GM18873 (cell line): ENCODE data around the gene SLC24A1.
"Not testable (repeated sequence)": the region's sequence is repeated elsewhere in the genome, so short reads cannot be mapped to it uniquely, and the experiment has no call there.

Experiments
- ATAC-seq: cut with Tn5 transposase; IDR thresholded peaks from one replicate; pipeline ENCODE4 v1.9.1; 2021; ENCODE audit warnings: mild to moderate bottlenecking, moderate library complexity, moderate number of reproducible peaks; ENCODE audit not compliant: unreplicated experiment, low FRiP score

The SLC24A1 gene

GRCh38 chr15:65615887-65616286 lies 5.9 kb upstream of the SLC24A1 start:
- ATAC-seq, result not testable (repeated sequence)

DNA sequence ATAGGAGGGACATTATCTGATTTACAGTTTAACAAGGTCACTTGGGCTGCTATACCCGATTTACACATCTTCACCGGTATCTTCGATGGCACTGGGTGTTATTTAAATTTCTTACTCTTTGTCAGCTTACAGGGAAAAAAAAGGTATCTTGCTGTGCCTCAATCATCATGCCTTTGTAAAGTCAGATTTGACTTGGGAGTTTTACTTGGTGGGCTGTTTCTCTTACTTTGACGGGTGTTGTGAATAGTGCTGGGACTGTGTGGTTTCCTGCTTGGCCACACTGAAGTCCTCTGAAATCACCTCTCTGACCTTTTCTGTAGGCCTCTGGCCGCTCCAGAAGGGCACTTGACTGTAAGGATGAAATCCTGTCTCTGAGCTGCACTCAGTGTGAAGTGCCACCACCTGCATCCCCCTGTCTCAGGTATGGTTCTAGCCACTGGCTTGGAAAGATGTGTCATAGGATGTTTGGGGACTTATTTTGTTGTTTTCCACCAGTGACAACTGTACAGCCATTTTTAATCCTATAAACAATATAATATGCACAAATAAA lies 3.1 kb upstream of the SLC24A1 start:
- no peak for ATAC-seq

DNA sequence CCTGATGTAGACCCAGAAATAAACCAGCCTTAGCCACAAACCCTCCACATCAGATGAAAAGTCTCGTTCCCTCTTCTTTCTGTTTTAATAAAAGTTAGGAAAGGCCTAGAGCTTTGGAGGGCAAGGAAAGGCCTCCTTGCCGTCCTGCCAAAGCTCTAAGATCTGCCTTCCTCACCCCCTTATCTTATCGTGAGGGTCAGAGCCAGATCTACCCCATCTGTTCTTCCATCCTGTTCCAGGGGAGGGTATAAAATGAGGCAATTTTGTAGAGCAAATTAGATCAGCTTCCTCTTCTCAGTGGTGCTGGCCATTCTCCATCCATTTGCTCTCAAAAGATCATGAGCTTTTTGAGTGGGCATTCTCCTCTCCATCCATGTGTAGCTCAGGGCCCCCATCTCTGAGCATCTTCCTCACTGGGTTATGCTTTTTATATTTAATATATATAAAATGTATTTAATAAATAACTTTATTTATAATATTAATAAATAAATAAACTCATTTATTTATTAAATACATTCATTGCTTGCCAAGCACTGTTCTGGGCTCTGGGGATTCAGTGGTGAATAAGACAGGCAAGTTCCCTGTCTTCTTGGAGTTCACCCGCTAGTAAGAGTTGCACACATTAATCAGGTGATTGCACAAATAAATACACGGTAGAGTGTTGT lies 2.0 kb upstream of the SLC24A1 start:
- ATAC-seq, result no peak

GRCh38 chr15:65620833-65621232 lies 905 bp upstream of the SLC24A1 start:
- no peak for ATAC-seq

DNA sequence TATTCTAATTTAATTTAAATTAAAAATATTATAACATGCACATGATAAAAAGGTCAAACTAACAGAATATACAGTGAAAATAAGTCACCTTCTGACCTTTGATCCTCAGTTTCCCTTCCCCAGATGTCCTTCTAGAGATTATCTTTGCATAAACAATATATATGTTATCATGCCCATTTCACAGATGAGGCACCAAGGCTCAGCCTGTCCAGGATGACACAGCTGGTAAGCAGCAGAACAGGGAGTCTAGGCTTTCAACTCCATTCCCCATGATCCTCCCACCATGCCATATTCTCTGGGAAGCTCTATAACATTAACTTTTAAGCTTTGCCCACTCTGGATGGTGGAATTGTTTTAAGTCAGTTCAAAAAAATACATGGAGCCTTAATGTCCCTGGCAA lies 1.4 kb downstream of the SLC24A1 start:
- ATAC-seq, result no peak

DNA sequence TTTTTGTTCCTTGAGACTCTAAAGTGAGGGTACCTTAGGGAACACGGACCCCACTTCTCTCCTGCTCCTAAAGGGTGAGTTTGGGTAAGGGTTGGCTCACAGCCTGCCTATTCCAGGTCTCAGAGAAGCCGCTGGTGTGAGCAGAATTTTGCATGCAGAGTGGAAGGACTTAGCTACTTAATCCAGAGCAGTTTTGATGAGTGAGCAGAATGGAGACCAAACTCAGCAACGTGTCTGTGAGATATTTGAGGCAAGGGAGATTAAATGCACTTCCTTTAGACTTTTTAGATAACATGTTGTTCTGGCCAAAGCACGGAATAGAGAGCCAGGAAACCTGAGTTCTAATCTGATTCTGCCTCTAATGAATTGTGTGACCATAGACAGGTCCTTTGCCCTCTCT lies 5.1 kb downstream of the SLC24A1 start:
- ATAC-seq, result no peak

DNA sequence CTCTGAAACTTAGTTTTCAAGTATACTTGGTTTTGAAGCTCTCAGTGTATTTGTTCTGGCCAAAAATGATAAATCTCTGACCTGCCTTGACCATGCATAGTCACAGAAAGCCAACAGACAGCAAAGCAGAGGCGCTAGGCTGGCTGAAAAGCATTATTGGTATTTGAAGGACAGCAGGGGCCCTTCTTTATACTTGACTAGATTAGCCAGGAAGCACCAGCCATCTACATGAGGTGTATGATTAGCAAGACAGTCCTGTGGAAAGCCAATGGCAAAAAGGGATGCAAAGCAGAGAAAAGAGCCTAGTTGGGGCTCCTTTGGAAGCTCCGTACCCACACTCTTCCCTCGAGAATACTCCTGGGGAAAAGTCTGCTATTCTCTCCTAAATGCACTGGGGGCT lies 7.8 kb downstream of the SLC24A1 start:
- ATAC-seq, result no peak

GRCh38 chr15:65630760-65631159 lies 9.0 kb downstream of the SLC24A1 start:
- no peak for ATAC-seq

DNA sequence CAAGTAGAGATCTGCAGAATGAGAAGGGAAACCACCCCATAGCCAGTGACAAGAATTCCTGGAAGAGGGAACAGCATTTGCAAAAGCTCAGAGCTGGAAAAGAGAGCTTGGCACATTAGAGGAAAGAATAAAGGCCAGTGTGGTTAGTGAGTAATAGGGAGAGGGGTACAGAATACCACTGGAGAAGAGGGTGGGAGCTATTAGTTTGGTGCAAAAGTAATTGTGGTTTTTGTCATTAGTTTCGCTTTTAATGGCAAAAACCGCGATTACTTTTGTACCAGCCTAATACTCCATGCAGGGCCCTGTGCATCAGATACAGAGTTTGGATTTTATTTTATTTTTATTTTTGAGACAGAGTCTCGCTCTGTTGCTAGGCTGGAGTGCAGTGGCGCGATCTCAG lies 9.8 kb downstream of the SLC24A1 start:
- ATAC-seq, result no peak

DNA sequence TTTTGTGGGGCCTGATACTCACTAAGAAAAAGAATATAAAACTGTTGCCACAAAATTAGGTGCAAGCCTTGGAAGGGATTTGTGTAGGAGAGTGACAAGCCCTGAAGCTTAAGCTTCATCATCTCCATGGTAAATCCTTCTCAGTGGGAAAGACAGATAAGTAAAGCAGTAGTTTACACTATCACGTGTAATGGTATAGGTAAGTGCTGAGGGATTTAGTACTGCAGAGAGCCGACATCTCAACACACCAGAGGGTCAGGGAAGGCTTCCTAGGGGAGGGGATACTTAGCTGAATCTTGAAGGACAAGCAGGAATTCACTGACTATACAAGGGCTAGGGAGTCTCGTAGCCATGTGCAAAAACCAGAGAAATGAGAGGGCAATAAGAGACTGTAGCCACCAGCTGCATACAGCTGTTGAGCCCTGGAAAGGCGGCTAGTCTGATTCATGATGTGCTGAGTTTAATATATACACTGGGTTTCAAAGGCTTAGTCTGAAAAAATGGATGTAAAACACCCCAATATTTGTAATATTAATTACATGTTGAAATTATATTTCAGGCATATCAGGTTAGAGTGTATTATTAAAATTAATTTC lies 11.1 kb downstream of the SLC24A1 start:
- no peak for ATAC-seq

DNA sequence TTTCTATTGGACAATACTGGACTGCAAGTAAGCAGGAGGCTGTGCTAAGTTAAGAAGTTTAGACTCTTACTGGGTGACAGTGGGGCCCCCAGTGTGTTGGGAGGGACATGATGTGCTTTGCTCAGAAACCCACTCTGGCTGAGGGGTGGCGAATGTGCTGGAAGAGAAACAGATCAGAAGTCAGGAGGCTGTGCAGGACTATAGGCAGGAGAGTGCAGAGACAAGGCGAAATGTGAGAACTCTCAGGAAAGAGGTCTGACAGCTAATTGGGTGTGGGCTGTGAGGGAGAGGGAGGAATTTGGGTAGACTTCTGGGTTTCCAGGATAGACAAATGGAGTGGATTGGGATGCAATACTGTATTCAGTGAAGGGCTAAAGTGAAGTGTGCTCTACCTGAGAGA lies 12.0 kb downstream of the SLC24A1 start:
- no peak for ATAC-seq

DNA sequence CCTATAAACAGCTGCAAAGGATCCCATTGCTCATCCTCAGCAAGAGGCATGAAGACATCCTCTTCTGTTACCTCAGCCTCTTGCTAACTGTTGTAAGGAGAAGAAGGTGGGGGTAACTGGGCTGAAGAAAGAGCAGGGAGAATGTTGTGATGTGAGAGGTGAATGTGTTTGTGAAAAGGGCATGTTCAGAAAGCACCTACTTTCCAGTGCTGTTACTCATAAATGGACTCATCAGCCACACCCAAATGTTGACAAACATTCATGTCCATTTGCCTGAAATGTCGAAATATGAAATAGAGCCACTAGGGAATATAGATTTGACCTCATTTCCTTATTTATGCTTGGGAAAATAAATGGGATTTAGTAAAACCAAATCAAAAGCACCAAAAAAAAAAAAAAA lies 12.6 kb downstream of the SLC24A1 start:
- ATAC-seq, result no peak

- no peak for ATAC-seq
These were observed 16.4 kb downstream of the SLC24A1 start for GRCh38 chr15:65638109-65638508.

DNA sequence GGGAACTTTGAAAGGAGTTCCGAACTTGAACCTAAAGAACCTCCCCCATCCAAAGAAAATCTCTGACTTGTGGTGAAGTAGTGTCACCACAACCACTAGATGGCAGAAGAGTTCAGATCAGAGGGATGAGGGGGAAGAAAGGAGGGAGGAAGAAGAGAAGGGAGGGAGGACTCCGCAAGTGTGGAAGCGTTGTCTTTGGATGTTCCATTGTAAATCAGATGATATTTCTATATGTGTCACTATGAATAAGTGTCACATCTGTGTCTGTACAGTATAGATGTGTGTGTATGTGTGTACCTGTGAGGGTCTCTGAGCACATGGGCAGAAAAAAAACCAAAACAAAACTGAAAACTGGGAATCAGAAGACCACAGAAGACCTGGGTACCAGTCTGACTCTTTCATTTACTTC lies 16.9 kb downstream of the SLC24A1 start:
- no peak for ATAC-seq

- ATAC-seq, result no peak
These were observed 17.8 kb downstream of the SLC24A1 start for GRCh38 chr15:65639509-65639908.

GRCh38 chr15:65641768-65642475 lies 20.2 kb downstream of the SLC24A1 start:
- ATAC-seq, result no peak

DNA sequence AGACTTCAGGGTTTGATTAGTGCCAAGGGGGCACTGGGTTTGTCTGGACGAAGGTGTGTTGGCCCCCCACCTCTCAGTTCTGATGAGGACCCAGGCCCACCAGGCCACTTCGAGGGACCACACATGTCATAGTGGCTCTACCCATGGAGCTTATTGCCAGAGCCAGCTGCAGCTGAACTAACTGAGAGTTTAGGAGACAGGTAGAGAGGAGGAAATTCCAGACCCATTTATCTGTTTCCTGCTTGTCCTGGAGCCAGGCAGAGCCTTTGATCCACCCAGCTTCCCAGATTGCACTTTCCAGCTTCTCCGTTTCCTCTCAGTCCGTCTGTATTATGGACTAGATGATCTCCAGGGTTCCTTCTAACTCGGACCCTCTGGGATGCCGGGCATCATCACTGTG lies 20.9 kb downstream of the SLC24A1 start:
- ATAC-seq, result no peak

GRCh38 chr15:65644282-65644681 lies 22.5 kb downstream of the SLC24A1 start:
- ATAC-seq, result no peak

DNA sequence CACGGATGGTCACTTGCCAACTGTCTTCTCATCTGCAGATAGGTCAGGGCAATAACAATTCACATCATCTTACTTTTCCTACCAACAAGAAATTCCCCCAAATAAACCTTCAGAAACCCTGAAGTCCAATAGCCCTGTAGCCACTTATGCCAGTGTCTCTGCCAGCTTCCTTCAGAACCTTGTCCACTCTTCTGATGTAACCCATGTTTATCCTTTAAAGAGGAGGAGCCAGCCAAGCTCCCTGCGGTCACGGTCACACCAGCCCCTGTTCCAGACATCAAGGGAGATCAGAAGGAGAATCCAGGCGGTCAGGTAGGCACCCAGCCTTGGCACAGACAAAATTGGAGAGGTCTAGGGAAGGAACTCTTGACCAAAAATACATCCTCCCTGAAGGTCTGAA lies 23.7 kb downstream of the SLC24A1 start:
- ATAC-seq, result no peak

DNA sequence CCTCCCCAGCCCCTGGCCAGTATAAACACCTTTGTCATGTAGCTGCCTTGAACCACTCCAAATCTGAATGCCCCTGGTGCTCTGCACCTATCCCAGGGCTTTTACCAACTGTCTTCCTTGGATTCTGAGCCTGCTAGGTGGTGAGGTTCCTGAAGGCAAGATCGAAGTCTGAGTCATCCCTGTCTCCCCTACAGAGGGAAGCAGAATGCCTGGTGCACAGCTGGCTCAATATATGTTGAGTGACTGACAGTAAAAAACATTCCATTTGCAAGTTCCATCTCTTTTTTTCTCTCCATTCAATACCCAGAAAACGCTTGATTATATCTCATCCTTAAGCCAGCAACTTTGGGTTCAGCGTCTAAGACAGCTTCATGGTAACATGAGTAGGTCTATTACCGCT lies 24.7 kb downstream of the SLC24A1 start:
- ATAC-seq, result no peak

DNA sequence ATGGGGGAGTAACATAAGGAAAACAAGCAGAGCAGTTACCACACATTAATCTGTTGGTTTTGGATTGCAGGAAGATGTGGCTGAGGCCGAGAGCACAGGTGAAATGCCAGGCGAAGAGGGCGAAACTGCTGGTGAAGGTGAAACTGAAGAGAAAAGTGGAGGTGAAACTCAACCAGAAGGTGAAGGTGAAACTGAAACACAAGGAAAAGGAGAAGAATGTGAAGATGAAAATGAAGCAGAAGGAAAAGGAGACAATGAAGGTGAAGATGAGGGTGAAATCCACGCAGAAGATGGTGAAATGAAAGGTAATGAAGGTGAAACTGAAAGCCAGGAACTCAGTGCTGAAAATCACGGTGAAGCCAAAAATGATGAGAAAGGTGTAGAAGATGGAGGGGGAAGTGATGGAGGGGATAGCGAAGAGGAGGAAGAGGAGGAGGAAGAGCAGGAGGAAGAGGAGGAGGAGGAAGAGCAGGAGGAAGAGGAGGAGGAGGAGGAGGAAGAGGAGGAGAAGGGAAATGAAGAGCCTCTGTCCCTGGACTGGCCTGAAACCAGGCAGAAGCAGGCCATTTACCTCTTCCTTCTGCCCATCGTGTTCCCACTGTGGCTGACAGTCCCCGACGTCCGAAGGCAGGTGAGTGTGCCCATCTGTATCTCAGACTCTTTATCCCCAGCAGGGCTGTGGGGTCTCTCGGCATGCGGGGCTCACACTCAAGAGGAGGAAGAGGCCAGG lies 28.7 kb downstream of the SLC24A1 start:
- ATAC-seq, result no peak
